HL-60 (cell line): ENCODE results near the gene GCK.

Experiments
- DNase-seq, 2 experiments: peaks; one replicate each; pipeline ENCODE4 v3.0.0-alpha.2; 2010 to 2020; ENCODE audit warnings: low read depth in 1 of 2, low spot score in 1 of 2
- H3K27ac ChIP-seq: fragments of 250-450 bp; sonication (Bioruptor Pico); replicated peaks from 2 replicates; pipeline ENCODE4 v1.5.1; 2020; ENCODE audit warnings: mild to moderate bottlenecking, moderate library complexity
- H3K27me3 ChIP-seq: fragments of 250-450 bp; sonication (Bioruptor Pico); 2 replicates; pipeline ENCODE4 v1.5.1; 2021; ENCODE audit warnings: mild to moderate bottlenecking, moderate library complexity; ENCODE audit not compliant: insufficient read depth, poor library complexity, severe bottlenecking
- H3K4me3 ChIP-seq: replicated peaks from 2 replicates; pipeline ENCODE4 v1.5.1; 2011; ENCODE audit warnings: mild to moderate bottlenecking, control low read depth, low read length; ENCODE audit not compliant: insufficient read depth
- GABPA ChIP-seq: IDR thresholded peaks from 2 replicates; pipeline ENCODE4 v1.6.1; 2012; ENCODE audit warnings: low read depth
- POLR2AphosphoS5 ChIP-seq: IDR thresholded peaks from 2 replicates; pipeline ENCODE4 v1.6.1; 2012; ENCODE audit warnings: low read depth
- SPI1 ChIP-seq: IDR thresholded peaks from 2 replicates; pipeline ENCODE4 v1.6.1; 2012; ENCODE audit warnings: low read depth, mild to moderate bottlenecking, borderline replicate concordance
- TF ChIP-seq, protein P1 (sequence below): IDR thresholded peaks from 2 replicates; pipeline ENCODE4 v1.6.1; 2012; ENCODE audit warnings: low read depth; ENCODE audit not compliant: insufficient replicate concordance
- TF ChIP-seq, protein P2 (sequence below): IDR thresholded peaks from one replicate; pipeline ENCODE4 v1.5.1; 2011; ENCODE audit warnings: low read length, control low read depth, inconsistent platforms; ENCODE audit not compliant: insufficient read depth

GCK gene

DNA sequence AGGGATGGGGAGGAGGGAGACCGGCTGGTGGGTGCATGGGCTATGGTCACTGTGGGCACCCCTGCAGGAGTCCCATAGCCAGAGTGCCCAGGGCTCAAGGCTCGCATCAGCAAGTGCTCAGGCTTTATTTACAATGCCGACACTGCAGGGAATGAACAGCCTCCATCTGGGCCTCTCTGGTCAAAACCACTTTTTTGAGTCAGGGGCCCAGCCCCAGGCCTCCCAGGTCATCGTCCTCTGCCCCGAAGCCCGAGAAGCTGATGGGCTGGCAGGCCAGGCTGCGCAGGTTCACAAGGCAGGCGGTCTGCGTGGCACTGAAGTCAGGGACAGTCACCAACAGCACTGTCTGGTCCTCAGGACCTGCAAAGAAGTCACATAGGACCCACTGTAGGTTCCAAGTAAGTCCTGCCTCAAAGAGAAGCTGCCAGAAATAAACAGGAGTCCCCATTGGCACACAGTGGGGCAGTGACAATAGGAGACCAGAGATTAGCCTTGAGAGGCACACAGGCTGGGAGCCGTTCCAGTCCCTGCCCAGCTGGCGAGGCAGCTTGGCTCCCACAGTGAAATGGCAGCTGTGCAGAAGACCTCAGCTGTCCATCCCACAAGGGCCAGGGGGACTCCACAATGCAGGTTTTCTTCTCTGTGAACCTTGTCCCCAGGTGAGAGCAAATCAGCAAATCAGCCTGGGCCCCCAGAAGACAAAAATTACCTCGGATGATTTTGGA lies 74.5 kb downstream of the GCK start:
- no peak for DNase-seq
- TF ChIP-seq, protein P1, sequence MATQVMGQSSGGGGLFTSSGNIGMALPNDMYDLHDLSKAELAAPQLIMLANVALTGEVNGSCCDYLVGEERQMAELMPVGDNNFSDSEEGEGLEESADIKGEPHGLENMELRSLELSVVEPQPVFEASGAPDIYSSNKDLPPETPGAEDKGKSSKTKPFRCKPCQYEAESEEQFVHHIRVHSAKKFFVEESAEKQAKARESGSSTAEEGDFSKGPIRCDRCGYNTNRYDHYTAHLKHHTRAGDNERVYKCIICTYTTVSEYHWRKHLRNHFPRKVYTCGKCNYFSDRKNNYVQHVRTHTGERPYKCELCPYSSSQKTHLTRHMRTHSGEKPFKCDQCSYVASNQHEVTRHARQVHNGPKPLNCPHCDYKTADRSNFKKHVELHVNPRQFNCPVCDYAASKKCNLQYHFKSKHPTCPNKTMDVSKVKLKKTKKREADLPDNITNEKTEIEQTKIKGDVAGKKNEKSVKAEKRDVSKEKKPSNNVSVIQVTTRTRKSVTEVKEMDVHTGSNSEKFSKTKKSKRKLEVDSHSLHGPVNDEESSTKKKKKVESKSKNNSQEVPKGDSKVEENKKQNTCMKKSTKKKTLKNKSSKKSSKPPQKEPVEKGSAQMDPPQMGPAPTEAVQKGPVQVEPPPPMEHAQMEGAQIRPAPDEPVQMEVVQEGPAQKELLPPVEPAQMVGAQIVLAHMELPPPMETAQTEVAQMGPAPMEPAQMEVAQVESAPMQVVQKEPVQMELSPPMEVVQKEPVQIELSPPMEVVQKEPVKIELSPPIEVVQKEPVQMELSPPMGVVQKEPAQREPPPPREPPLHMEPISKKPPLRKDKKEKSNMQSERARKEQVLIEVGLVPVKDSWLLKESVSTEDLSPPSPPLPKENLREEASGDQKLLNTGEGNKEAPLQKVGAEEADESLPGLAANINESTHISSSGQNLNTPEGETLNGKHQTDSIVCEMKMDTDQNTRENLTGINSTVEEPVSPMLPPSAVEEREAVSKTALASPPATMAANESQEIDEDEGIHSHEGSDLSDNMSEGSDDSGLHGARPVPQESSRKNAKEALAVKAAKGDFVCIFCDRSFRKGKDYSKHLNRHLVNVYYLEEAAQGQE = no peak
- Histone ChIP-seq H3K27me3 (no peaks in the 10 kb centered on the region), H3K27ac (no peak overlapping the region), H3K4me3 (no peak overlapping the region)

DNA sequence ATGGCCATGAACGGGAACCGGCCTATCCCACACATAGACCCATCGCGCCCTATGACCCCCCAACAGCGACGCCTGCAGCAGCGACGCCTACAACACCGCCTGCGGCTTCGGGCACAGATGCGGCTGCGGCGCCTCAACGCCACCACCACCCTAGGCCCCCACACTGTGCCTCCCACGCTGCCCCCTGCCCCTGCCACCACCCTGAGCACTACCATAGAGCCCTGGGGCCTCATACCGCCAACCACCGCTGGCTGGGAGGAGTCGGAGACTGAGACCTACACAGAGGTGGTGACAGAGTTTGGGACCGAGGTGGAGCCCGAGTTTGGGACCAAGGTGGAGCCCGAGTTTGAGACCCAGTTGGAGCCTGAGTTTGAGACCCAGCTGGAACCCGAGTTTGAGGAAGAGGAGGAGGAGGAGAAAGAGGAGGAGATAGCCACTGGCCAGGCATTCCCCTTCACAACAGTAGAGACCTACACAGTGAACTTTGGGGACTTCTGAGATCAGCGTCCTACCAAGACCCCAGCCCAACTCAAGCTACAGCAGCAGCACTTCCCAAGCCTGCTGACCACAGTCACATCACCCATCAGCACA lies 75.4 kb downstream of the GCK start:
- no peak overlapping the region for H3K27ac ChIP-seq
- H3K27me3 ChIP-seq = no peaks in the 10 kb centered on the region
- TF ChIP-seq, protein P2, sequence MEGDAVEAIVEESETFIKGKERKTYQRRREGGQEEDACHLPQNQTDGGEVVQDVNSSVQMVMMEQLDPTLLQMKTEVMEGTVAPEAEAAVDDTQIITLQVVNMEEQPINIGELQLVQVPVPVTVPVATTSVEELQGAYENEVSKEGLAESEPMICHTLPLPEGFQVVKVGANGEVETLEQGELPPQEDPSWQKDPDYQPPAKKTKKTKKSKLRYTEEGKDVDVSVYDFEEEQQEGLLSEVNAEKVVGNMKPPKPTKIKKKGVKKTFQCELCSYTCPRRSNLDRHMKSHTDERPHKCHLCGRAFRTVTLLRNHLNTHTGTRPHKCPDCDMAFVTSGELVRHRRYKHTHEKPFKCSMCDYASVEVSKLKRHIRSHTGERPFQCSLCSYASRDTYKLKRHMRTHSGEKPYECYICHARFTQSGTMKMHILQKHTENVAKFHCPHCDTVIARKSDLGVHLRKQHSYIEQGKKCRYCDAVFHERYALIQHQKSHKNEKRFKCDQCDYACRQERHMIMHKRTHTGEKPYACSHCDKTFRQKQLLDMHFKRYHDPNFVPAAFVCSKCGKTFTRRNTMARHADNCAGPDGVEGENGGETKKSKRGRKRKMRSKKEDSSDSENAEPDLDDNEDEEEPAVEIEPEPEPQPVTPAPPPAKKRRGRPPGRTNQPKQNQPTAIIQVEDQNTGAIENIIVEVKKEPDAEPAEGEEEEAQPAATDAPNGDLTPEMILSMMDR = no peak
- TF ChIP-seq POLR2AphosphoS5 = peak; percentile 36; the same call in 1 of the 2 replicates
- TF ChIP-seq GABPA = no peak
- DNase-seq = no peak
- no peak overlapping the region for H3K4me3 ChIP-seq

DNA sequence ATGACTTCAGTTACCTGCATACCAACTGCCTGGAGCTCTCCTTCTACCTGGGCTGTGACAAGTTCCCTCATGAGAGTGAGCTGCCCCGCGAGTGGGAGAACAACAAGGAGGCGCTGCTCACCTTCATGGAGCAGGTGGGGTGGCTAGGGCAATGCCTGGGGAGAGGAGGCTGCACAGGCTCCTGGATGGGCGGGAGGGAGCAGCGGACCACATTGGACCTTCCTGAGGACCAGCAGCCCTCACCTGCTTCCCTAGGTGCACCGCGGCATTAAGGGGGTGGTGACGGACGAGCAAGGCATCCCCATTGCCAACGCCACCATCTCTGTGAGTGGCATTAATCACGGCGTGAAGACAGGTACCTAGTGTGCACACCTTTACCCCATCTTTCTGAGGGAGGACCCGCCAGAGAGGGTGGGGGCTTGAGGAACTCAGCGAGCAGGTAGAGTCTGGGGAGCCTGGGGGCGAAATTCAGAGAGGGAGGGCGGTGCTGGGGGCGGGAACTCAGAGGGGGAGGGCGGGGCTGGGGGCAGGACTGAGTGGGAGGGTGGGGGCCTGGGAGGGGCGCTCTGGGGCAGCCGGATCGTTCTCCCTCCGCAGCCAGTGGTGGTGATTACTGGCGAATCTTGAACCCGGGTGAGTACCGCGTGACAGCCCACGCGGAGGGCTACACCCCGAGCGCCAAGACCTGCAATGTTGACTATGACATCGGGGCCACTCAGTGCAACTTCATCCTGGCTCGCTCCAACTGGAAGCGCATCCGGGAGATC lies 76.1 kb downstream of the GCK start:
- no peak overlapping the region for H3K4me3 ChIP-seq
- no peaks in the 10 kb centered on the region for H3K27me3 ChIP-seq
- TF ChIP-seq, protein P2 = no peak
- TF ChIP-seq POLR2AphosphoS5 (peak; percentile 40; the same call in 1 of the 2 replicates), GABPA (no peak), SPI1 (no peak)
- TF ChIP-seq, protein P1 = no peak
- no peak overlapping the region for H3K27ac ChIP-seq
- no peak for DNase-seq

DNA sequence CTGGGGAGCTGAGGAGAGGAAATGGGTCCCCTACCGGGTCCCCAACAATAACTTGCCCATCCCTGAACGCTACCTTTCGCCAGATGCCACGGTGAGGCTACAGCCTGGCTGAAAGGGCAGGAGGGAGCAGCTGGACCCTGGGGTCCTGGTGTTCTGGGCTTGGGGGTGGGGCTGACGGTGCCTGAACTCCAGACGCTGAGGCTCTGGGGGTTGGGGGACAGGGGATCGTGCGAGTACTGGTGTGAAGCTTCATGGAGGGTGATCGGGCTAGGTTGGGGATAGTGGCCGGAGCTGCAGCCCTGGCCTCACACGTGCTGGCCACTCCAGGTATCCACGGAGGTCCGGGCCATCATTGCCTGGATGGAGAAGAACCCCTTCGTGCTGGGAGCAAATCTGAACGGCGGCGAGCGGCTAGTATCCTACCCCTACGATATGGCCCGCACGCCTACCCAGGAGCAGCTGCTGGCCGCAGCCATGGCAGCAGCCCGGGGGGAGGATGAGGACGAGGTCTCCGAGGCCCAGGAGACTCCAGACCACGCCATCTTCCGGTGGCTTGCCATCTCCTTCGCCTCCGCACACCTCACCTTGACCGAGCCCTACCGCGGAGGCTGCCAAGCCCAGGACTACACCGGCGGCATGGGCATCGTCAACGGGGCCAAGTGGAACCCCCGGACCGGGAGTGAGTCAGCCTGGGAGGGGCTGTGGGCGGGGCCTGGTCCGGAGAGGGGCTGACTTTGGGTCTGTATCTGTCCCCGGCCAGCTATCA lies 76.8 kb downstream of the GCK start:
- Histone ChIP-seq H3K27ac (no peak overlapping the region), H3K27me3 (no peaks in the 10 kb centered on the region), H3K4me3 (no peak overlapping the region)
- TF ChIP-seq, protein P1 = no peak
- TF ChIP-seq GABPA = no peak
- TF ChIP-seq, protein P2 = no peak
- TF ChIP-seq POLR2AphosphoS5 = no peak; the same call in 1 of the 2 replicates
- TF ChIP-seq SPI1 = no peak
- no peak for DNase-seq
